Uterus (tissue), 2 donors: ENCODE measurements around the gene MSH3.

Experiments used
- CTCF ChIP-seq, 4 experiments: fragments of 200-600 bp in 2 of 4; fragments of 450-650 bp in 2 of 4; sonication (generic) in 2 of 4; IDR thresholded peaks; one replicate each; pipeline ENCODE4 v1.5.1; 2016 to 2019; ENCODE audit warnings: antibody characterized with exemption in 4 of 4, mild to moderate bottlenecking in 2 of 4, moderate library complexity in 1 of 4
- POLR2A ChIP-seq, 2 donors: fragments of 450-650 bp; IDR thresholded peaks; one replicate each; pipeline ENCODE4 v1.6.1; 2016; ENCODE audit warnings: antibody characterized with exemption in 2 of 2, mild to moderate bottlenecking in 1 of 2, moderate library complexity in 1 of 2

GRCh38 chr5:80799573-80799972 lies 145.1 kb downstream of the MSH3 start:
- no peak for TF ChIP-seq POLR2A (IDR thresholded peaks at IDR 0.05)
- no peak for TF ChIP-seq CTCF (IDR thresholded peaks at IDR 0.05)
